ENCODE data around the gene PCSK4.
"Not testable (repeated sequence)": the region's sequence is repeated elsewhere in the genome, so short reads cannot be mapped to it uniquely, and the experiment has no call there.

PCSK4 gene

DNA sequence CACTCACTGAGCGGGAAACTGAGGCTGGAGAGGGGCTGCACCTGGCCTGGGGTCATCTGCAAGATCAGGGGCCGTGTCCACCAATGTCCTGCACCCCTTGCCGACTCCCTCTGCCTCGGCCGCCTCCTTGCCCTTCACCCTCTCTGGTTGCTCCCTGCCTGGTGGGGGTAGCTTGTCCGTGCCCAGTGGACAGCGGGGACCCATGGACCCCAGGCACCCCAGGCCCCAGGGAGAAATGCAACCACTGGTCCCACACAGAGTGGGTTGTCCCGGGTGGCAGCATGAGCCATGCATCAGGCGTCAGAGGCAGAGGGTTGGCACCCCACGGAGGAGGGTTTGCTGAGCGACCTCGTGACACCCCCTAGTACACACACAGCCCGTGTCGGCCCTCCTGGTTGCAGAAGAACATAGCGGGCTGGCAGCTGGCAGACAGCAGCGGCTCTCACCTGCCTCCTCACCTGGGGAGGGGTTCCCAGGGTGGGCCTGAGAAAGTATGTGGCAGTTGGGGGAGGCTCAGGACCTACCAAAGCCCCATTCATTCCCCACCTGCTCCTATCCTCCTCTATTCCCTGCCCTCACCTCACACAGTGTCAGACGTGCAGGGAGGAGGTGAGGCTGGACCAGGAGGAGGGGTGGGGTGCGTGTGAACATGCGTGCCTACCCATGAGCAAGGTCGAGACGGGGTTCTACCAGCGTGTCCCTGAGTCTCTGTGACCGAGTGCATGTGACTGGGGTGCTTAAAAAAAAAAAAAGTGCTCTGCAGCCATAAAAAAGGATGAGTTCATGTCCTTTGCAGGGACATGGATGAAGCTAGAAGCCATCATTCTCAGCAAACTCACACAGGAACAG, 14.0 kb upstream of the PCSK4 start:
- DNase-seq: no peak

DNA sequence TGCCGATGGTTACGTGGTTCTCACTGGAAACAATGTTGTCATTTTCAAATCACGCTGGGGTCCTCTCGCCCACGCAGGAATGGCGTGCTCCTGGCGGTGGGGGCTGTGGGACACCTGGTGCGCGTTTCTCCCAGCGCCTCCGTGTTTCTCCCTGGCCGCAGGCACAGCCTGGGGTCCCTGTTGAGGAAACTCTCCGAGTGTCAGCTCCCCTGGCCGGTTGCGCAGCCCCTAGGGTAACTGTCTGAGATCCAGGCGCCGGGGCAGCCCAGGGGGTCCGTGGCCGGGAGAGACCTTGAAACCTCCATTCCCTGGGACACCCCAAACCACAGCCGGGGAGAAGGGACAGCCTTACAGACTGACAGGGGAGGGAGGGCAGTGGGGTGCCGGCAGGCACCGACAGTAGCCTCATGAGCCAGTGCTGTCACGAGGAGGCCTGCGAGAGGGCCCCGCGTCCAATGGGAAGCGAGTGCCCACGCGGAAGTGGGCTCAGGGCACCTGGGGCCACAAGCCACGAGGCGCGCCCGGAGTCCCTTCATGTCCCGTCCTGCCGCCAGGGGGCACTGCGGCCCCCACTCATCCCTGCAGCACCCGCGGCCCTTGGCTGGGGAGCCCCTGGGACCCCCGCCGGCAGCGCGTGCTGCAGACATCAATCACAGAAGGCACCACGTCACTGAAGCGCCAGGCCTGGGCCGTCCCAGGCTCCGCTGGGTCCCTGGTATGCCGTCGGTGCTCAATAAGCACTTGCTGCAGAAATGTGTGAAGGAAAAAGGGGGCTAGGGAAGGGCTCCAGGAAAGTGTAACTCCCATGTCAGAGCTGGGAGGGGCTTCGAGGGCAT, 13.2 kb upstream of the PCSK4 start:
- DNase-seq: peak; percentile 37

DNA sequence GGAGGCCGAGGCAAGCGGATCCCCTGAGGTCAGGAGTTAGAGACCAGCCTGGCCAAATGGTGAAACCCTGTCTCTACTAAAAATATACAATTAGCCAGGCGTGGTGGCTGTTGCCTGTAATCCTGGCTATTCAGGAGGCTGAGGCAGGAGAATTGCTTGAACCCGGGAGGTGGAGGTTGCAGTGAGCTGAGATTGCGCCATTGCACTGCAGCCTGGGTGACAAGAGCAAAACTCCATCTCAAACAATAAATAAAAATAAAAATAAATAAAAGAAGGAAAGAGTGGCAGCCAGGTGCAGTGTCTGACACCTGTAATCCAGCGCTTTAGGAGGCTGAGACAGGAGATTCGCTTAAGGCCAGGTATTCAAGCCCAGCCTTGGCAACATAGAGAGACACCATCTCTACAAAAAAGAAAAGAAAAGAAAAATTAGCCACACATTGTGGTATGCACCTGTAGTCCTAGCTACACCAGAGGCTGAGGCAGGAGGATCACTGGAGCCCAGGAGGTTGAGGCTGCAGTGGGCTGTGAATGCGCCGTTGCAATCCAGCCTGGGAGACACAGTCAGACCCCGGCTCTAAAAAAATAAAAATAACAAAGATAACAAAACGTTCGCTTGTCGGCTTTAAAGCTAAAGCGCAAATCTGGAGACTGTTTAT, 12.4 kb upstream of the PCSK4 start:
- no peak for DNase-seq

DNA sequence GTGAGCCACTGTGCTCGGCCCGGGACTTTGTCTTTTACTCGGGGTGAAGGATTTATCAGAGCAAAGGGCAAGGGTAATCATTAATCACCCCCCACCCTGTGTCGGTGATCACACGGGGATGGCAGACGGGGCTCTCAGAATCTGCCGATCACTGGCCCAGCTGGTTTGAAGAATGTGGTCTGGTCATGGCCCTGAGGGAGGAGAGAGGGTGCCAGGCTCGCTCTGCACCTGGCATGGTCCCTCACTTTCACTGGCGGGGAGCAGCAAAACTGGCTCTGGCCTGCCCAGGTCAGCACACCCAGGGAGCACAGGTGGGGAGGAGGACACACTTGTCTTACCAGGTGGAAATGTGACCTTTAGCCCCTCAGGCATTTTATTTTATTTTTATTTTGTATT, 11.0 kb upstream of the PCSK4 start:
- DNase-seq: no peak

DNA sequence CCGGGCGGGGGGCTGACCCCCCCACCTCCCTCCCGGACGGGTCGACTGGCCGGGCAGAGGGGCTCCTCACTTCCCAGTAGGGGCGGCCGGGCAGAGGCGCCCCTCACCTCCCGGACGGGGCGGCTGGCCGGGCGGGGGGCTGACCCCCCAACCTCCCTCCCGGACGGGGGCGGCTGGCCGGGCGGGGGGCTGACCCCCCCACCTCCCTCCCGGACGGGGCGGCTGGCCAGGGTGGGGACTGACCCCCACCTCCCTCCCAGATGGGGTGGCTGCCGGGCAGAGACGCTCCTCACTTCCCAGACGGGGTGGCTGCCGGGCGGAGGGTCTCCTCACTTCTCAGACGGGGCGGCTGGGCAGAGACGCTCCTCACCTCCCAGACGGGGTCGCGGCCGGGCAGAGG, 9.1 kb upstream of the PCSK4 start:
- DNase-seq: not testable (repeated sequence)

DNA sequence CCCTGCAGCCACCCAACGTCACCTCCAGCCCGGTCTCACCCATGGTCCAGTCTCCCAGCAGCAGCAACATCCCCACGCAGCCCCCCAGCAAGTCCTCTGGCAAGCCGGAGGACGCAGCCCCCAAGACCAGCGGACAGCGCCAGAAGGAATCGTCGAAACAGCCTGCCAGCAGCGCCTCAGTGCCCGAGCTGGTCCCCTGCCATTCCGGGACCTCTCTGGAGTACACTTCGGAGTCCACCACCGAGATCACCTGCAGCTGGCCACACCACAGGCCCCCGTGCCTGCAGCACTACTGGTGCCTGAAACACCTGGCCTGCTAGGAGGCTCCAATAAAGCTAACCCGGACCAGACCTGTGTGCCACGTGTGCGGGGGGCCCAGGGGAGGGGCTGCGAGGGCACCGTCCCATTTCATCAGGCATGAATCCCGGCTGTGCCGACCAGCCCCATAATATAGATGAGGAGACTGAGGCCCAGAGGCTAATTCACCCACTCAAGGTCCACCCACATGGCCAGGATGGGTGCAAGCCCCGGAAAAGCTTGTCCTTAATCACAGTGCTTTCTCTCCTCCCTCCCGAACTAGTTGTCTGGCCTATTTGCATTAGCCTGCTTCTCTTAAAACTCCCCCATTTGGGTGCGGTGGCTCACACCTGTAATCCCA, 7.6 kb upstream of the PCSK4 start:
- DNase-seq: no peak

DNA sequence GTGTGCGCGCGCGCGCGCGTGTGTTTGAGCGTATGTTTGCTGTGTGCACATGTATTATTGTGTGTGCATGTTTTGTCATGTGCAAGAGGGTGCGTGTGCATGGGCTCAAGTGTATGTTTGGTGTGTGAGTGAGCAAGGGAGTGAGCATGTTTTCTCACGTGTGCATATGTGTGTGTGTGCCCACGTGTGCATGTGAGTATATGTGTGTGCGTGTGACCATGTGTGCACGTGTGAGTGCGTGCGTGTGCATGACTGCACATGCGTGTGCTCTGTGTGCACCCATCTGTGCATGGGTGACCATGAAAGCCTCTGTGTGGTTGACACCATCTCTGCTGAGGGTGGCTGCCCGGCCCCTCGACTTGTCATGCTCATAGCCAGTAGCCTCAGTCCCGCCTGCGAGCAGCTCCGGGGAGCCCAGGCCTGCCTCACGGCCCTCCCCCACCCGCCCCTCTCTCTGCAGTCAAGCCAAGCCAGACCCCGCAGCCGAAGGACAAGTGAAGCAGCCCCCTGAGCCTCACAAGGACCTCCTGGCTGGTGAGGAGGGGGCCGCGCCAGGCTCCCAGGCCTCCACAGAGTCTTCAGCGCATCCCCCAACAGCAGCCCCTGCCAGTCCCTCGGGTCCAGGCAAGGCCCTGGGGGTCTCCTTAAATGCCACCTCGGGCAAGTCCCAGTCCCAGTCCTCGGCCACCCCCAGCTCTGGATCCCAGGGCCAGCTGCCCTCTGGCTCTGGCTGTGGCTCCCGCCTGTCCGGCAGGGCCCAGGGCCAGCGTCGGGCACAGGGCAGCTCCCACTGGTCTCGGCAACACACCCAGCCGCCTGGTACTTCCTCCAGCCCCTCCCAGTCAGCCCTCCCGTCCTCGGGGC, 6.8 kb upstream of the PCSK4 start:
- no peak for DNase-seq

DNA sequence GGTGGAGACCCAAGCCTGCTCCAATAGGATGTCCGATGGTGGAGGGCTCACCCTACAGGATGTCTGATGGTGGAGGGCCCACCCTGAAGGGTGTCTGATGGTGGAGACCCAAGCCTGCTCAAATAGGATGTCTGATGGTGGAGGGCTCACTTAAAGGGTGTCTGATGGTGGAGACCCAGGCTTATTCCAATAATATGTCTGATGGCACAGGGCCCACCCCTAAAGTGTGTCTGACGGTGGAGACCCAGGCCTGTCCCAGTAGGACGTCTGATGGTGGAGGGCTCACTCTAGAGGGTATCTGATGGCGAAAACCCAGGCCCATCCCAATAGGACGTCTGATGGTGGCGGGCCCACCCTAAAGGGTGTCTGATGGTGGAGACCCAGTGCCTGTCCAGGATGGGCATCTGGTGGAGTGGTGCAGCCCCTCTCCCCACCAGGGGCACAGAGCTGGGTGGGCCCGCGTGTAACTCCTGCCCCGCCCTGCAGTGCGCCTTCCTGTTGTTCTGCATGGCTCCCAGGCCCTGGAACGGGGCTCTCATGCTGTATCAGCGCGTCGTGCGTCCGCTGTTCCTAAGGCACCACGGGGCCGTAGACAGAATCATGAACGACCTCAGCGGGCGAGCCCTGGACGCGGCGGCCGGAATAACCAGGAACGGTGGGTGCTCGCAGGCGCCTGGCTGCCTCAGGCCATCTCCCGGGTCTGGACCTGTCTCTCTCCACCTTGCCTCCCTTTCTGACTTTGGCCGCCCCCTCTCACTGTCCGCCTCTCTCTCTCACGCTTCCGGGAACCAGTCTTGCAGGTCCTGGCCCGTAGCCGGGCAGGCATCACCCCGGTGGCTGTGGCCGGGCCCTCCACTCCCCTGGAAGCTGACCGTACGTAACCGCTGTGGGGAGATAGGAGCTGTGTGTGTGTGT, 5.9 kb upstream of the PCSK4 start:
- DNase-seq: no peak

DNA sequence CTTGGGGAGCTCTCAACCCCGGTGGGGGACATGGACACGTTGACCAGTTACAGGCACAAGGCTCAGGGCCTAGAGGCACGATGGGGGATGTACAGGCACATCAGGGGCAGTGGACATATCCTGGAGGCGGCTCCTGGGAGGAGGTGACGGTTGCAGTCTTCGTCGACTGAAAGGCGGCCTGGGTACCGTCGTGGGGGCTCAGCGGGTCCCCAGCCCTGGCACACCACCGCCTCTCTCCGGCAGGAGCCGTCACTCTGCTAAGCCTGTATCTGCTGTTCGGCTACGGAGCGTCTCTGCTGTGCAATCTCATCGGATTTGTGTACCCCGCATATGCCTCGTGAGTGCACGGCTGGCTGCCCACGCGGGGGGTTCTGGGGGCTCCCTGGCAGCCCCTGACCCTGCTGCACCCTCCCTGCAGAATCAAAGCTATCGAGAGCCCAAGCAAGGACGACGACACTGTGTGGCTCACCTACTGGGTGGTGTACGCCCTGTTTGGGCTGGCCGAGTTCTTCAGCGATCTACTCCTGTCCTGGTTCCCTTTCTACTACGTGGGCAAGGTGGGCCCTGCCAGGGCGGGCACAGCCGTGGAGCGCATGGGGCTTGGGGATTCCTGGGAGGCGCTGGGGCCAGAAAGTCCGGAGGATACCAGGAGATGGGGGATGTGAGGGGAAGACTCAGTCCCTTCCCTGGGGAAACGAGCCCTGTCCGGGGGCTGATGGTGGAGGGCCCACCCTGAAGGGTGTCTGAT, 5.1 kb upstream of the PCSK4 start:
- DNase-seq: no peak

DNA sequence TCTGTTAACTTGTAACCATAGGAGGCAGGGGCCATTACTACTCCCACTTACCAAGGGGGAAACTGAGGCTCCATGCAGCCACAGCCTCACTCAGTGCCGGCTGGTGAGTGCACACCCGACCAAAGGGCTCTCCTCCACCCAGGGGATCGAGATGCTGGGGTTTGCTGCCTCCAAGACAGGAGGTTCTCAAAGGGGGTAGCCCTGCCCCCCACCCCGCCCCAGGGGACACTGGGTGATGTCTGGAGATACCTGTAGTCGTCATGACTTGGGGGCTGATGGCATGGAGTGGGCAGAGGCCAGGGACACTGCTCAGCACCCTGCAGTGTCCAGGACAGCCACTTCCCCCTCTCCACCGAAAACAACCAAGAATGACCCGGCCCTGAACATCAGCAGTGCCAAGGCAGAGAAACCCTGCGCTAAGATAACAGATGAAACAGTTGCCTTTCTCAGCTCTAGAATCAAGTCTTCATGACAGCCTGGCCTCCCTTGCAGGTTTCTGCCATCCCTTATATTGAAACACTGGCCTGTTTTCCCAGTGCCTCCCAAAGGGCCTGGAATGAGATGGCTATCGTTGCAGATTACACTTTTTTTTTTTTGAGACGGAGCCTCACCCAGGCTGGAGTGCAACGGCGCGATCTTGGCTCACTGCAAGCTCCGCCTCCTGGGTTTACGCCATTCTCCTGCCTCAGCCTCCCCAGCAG, 4.1 kb upstream of the PCSK4 start:
- DNase-seq: no peak

DNA sequence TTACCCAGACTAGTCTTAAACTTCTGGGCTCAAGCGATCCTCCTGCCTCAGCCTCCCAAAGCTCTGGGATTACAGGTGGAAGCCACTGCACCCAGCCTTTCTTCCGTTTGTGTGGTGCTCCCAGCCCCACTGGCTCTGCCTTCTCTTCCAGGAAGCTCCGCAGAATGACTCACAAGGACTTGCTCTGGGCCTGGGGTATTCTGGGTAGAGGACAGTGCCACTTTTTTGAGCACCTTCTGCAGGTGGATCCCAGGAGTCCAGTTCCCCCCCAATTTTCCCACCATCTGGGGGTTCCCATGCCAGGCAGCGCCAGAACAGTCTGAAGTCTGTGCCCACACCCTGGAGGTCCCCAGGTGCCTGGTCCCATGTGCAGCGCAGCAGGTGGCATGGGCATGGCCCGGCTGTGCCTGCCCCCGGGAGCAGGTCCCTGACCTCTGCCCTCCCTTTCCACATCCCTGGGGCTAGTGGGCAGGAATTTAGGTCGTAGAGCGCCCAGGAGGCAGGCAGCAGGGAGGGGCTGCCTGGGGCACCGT, 2.4 kb upstream of the PCSK4 start:
- no peak for DNase-seq

DNA sequence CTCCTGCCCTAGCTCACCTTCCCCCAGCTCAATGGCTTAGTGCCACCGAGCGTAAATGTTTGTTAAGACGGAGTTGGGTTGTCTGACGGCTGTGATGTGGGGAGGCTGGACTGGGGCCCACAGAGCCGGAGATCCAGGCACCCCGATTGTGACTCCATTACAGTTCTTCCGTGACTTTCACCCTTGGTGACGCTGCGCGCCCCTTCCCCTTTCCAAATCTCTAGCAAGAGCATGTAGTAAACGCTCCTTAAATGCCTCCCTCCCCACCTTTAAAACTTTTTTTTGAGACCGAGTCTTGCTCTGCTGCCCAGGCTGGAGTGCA, 1.7 kb upstream of the PCSK4 start:
- no peak for DNase-seq

DNA sequence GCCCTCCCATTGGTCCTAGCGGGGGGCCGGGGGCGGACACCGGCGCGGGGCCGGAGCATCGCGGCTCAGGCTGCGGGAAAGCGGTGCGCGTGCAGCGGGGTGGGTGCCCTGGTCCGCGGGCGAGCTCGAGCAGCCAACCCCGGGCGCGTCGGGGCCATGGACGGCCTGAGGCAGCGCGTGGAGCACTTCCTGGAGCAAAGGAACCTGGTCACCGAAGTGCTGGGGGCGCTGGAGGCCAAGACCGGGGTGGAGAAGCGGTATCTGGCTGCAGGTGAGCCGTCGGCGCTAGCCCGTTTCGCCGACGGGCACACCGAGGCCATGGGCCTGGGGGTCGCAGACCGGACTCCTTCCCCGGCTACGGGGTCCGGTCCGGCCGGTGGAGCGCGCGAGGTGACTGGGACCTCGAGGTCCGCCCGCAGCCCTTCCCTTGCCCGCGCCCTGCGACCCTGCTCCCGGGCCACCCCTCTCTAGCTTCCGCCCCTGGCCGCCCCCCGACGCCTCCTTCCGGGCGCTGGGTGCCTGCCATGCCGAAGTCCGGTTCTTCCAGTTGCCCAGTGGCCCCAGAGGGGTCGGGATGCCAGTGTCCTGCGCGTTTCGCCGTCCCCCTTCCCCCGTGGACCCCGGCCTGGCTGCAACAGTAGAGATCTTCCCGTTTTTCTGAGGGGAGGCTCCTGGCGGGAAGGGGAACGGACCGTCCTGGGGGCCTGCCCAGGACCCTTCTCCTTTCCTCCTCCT, 1.1 kb upstream of the PCSK4 start, which contains the start of gene REEP6:
Gene REEP6 (plus strand): TSS at position 68 of the 735 bp plus-strand sequence. CDS start 89 bp downstream, at position 157.
- DNase-seq: no peak

DNA sequence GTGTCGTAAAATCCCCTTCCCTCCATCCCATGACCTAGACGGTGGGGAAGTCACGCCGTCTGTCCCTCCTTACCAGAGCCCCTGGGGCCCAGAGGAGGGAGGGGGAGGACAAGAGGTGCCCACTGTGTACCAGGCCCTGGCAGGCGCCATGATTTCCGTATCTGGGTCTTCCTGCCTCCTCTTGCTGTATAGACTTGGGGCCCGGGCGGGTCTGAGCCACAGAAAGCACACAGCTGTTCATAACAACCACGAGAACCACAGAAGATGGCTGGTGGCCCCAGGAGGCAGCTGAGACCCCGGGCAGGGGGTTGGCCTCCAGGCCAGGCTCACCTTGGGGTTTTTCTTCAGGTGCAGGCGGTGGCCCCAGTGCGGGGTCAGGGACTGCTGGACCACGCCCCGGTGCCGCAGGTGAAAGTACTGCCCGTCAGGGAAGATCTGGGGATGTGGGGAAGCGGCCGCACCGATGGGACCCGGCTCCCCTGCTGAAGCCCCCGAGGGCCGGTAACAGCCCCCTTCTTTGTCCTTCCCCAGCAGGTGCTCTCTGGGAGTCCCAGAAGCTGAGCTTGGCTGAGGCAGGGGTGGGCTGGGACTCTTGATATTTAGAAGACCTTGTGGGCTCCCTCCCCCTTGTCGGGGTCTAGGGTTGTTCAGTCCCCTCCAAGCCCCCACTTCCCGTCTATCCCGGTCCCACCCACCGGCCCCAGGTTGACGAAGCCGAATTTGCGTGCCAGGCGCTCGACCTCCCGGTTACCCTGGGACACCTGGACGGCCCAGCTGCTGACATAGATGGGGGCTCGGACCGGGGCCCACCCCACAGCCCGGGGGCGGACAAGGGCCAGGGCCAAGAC, 463 bp downstream of the PCSK4 start:
- DNase-seq: no peak

DNA sequence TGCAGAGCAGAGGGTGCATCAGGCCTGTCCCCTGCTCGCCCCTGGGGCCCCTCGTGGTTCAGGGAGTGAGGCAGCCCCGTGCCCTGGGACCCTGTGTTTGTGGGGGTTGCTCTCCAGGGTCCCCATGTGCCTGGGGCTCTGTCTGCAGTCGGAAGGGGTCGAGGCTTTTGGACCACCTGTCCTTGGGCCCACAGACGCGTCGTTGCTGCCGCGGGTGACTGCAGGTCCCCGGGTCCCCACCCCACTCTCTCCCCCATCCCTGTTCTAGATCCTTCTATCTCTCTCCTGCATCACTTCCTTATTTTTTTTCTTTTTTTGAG, 1.9 kb downstream of the PCSK4 start:
- DNase-seq: no peak

DNA sequence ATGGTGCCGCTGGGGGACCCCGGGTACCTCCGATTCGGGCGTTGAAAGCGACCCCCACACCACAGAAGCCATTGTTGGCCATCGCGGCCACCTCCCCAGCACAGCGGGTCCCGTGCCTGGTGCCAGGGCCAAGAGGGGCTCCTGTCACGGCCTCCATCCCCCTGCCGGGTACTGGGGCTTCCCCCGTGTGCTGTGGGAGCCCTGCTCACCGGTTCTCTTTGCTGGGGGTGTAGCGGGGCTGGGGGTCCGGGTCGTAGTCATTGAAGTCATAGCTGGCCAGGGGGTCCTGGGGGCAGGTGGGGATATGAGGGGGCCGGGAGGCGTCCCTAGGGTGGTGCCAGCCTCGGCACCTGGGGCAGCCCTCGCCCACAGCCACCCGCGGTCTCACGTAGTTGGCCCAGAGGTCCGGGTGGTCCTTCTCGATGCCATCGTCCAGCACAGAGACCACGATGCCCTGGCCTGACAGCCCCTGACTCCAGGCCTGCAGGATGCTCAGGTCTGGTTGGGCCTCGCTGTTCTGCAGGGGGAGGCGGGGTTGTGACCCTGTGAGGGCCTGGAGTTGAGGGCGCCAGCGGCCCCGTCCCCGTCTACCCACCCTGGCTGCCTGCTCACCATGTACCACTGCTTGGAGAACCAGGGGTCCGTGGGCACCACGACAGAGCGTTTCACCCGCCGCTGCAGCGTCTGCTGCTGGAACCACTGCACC, 2.4 kb downstream of the PCSK4 start:
- no peak for DNase-seq

All from effector CD8-positive, alpha-beta T cell (primary cell).